Measurements from ENCODE around the gene MGMT.

MGMT gene

GRCh38 chr10:129771576-129771975 lies 304.5 kb downstream of the MGMT start:
- TF ChIP-seq CTCF (IDR thresholded peaks at IDR 0.05; ENCODE audit: low read depth, low read length), result no peak
- DNase-seq (ENCODE audit: extremely low read depth, low read depth), result no peak

- TF ChIP-seq CTCF (IDR thresholded peaks at IDR 0.05; ENCODE audit: low read depth, low read length), result no peak
Measured at GRCh38 chr10:129771991-129772431, 305.0 kb downstream of the MGMT start.

GRCh38 chr10:129772468-129773358 lies 305.7 kb downstream of the MGMT start:
- no peak for TF ChIP-seq CTCF (IDR thresholded peaks at IDR 0.05; ENCODE audit: low read depth, low read length)
- DNase-seq (ENCODE audit: extremely low read depth, low read depth), result no peak

More at GRCh38 chr10:129771991-129772431, 305.0 kb downstream of the MGMT start:
- DNase-seq (ENCODE audit: extremely low read depth, low read depth), result no peak

- TF ChIP-seq CTCF (IDR thresholded peaks at IDR 0.05; ENCODE audit: low read depth, low read length), result no peak
- no peak for DNase-seq (ENCODE audit: extremely low read depth, low read depth)
Measured at GRCh38 chr10:129773359-129773990, 306.4 kb downstream of the MGMT start.

GRCh38 chr10:129774082-129774735 lies 307.2 kb downstream of the MGMT start:
- no peak for TF ChIP-seq CTCF (IDR thresholded peaks at IDR 0.05; ENCODE audit: low read depth, low read length)
- DNase-seq (ENCODE audit: extremely low read depth, low read depth), result no peak

GRCh38 chr10:129774736-129775401 lies 307.8 kb downstream of the MGMT start:
- TF ChIP-seq CTCF (IDR thresholded peaks at IDR 0.05; ENCODE audit: low read depth, low read length), result no peak
- no peak for DNase-seq (ENCODE audit: extremely low read depth, low read depth)
